ENCODE results near the gene IL33. TPM values are rescaled to one million over a fixed set of nuclear protein-coding genes. Genes with fewer than 3 reads are reported as not detected.

The IL33 gene
- polyA plus RNA-seq, 1 of the 3 experiments (the other 2 are of a cell fraction) = not detected

GRCh38 chr9:6234014-6234413 is 18.4 kb downstream of the IL33 start:
- no peak overlapping the region for H2AFZ ChIP-seq (ENCODE audit: low read depth)
- ChIA-PET CTCF (no interaction called here), POLR2A (no interaction called here)
- no peak overlapping the region for H3K4me3 ChIP-seq (ENCODE audit: low read depth in 2 of 2, low read length in 1 of 2)
- no peaks in the 10 kb centered on the region for H3K9me2 ChIP-seq
- no peaks in the 10 kb centered on the region for H3F3A ChIP-seq (replicated peaks; ENCODE audit: insufficient read depth)
- peaks cover 0 to 5% of the 10 kb centered on the region in 2 experiments; a peak in 1 of 4 replicates for H3K4me1 ChIP-seq (ENCODE audit: control insufficient read depth in 1 of 2, insufficient read depth in 2 of 2, low read depth in 1 of 2, low read length in 1 of 2)
- no peaks in the 10 kb centered on the region for H3K79me2 ChIP-seq (ENCODE audit: insufficient read depth)
- no peaks in the 10 kb centered on the region for H4K20me1 ChIP-seq (ENCODE audit: insufficient read depth)
- no peaks in the 10 kb centered on the region for H3K27me3 ChIP-seq (ENCODE audit: insufficient read depth)
- H3K27ac ChIP-seq (ENCODE audit: low read depth in 2 of 2, low read length in 1 of 2) = no peak overlapping the region
- no peak for DNase-seq
- 0% methylated on average over 1 of the region's 1 CpG for WGBS (ENCODE audit: low lambda C conversion rate)
- no peaks in the 10 kb centered on the region for H3K36me3 ChIP-seq (replicated peaks in 1 of 2; ENCODE audit: control insufficient read depth in 1 of 2, insufficient read depth in 2 of 2, low read length in 1 of 2)
- TF ChIP-seq EZH2phosphoT487 (IDR thresholded peaks at IDR 0.05; ENCODE audit: borderline replicate concordance, low read depth) = no peak
- no peak for TF ChIP-seq TEAD4 (IDR thresholded peaks at IDR 0.05; ENCODE audit: borderline replicate concordance, insufficient read depth)
- H3K9me3 ChIP-seq = no peaks in the 10 kb centered on the region
- H3K9ac ChIP-seq = no peak overlapping the region
- no peak overlapping the region for H3K4me2 ChIP-seq

GRCh38 chr9:6237267-6237666 is 21.7 kb downstream of the IL33 start:
- H3K4me1 ChIP-seq (ENCODE audit: control insufficient read depth in 1 of 2, insufficient read depth in 2 of 2, low read depth in 1 of 2, low read length in 1 of 2) = no peaks in the 10 kb centered on the region

GRCh38 chr9:6239048-6239461 is 23.4 kb downstream of the IL33 start:
- H3K4me2 ChIP-seq = no peak overlapping the region
- no peak for DNase-seq
- no peak overlapping the region for H3K27ac ChIP-seq (ENCODE audit: low read depth in 2 of 2, low read length in 1 of 2)
- ChIA-PET CTCF (interaction anchor here (1.2 kb wide), 1 partner anchor 21 kb away, joined by 3 read pairs; no protein-coding TSS in a partner anchor), POLR2A (no interaction called here)
- no peak overlapping the region for H3K9ac ChIP-seq
- WGBS (ENCODE audit: low lambda C conversion rate) = 52% methylated on average over 5 of the region's 5 CpGs
- no peaks in the 10 kb centered on the region for H3K9me2 ChIP-seq
- H3K9me3 ChIP-seq = no peaks in the 10 kb centered on the region
- H4K20me1 ChIP-seq (ENCODE audit: insufficient read depth) = no peaks in the 10 kb centered on the region
- no peaks in the 10 kb centered on the region for H3K79me2 ChIP-seq (ENCODE audit: insufficient read depth)
- H3K27me3 ChIP-seq (ENCODE audit: insufficient read depth) = no peaks in the 10 kb centered on the region
- H3F3A ChIP-seq (replicated peaks; ENCODE audit: insufficient read depth) = no peaks in the 10 kb centered on the region
- no peak overlapping the region for H3K4me3 ChIP-seq (ENCODE audit: low read depth in 2 of 2, low read length in 1 of 2)
- no peaks in the 10 kb centered on the region for H3K4me1 ChIP-seq (ENCODE audit: control insufficient read depth in 1 of 2, insufficient read depth in 2 of 2, low read depth in 1 of 2, low read length in 1 of 2)
- no peaks in the 10 kb centered on the region for H3K36me3 ChIP-seq (replicated peaks in 1 of 2; ENCODE audit: control insufficient read depth in 1 of 2, insufficient read depth in 2 of 2, low read length in 1 of 2)
- no peak overlapping the region for H2AFZ ChIP-seq (ENCODE audit: low read depth)
- TF ChIP-seq MAX (IDR thresholded peaks at IDR 0.05; ENCODE audit: low read depth) = no peak
- no peak for TF ChIP-seq TCF12 (IDR thresholded peaks at IDR 0.05)
- no peak for TF ChIP-seq FOXM1 (IDR thresholded peaks at IDR 0.05; ENCODE audit: low read depth)
- no peak for TF ChIP-seq MXI1 (IDR thresholded peaks at IDR 0.05; ENCODE audit: low read depth, low read length)
- no peak for TF ChIP-seq SIN3A (IDR thresholded peaks at IDR 0.05; ENCODE audit: borderline replicate concordance, low read depth, low read length)
- no peak for TF ChIP-seq CHD2 (IDR thresholded peaks at IDR 0.05; ENCODE audit: low read length, partially characterized antibody)
- TF ChIP-seq IRF3 (IDR thresholded peaks at IDR 0.05; ENCODE audit: low read depth, low read length) = no peak
- no peak for TF ChIP-seq FOXJ3 (CRISPR knock-in tag; IDR thresholded peaks at IDR 0.05)
- no peak for TF ChIP-seq RXRA (IDR thresholded peaks at IDR 0.05; ENCODE audit: borderline replicate concordance, low read depth)
- TF ChIP-seq TAF1 (IDR thresholded peaks at IDR 0.05; ENCODE audit: borderline replicate concordance, low read depth, low read length) = no peak
- no peak for TF ChIP-seq FOSL2 (IDR thresholded peaks at IDR 0.05; ENCODE audit: borderline replicate concordance, low read depth)
- no peak for TF ChIP-seq RAD21 (IDR thresholded peaks at IDR 0.05; ENCODE audit: low read length)
- no peak for TF ChIP-seq POLR2AphosphoS5 (IDR thresholded peaks at IDR 0.05; ENCODE audit: low read depth, low read length)
- no peak for TF ChIP-seq ZBTB33 (IDR thresholded peaks at IDR 0.05; ENCODE audit: borderline replicate concordance, low read depth)
- TF ChIP-seq JUND (IDR thresholded peaks at IDR 0.05) = no peak
- no peak for TF ChIP-seq RCOR1 (IDR thresholded peaks at IDR 0.05; ENCODE audit: low read length)
- no peak for TF ChIP-seq RFX5 (IDR thresholded peaks at IDR 0.05; ENCODE audit: low read length)
- no peak for TF ChIP-seq ELF1 (IDR thresholded peaks at IDR 0.05)

More at GRCh38 chr9:6237267-6237666, 21.7 kb downstream of the IL33 start:
- Histone ChIP-seq H3K9ac (no peak overlapping the region), H2AFZ (ENCODE audit: low read depth) (no peak overlapping the region), H4K20me1 (ENCODE audit: insufficient read depth) (no peaks in the 10 kb centered on the region), H3K27ac (ENCODE audit: low read depth in 2 of 2, low read length in 1 of 2) (no peak overlapping the region), H3K9me3 (no peaks in the 10 kb centered on the region), H3K4me3 (ENCODE audit: low read depth in 2 of 2, low read length in 1 of 2) (no peak overlapping the region), H3K9me2 (no peaks in the 10 kb centered on the region), H3K4me2 (no peak overlapping the region), H3F3A (replicated peaks; ENCODE audit: insufficient read depth) (no peaks in the 10 kb centered on the region), H3K36me3 (replicated peaks in 1 of 2; ENCODE audit: control insufficient read depth in 1 of 2, insufficient read depth in 2 of 2, low read length in 1 of 2) (no peaks in the 10 kb centered on the region), H3K79me2 (ENCODE audit: insufficient read depth) (no peaks in the 10 kb centered on the region), H3K27me3 (ENCODE audit: insufficient read depth) (no peaks in the 10 kb centered on the region)
- 74% methylated on average over 2 of the region's 2 CpGs for WGBS (ENCODE audit: low lambda C conversion rate)
- CTCF ChIA-PET = interaction anchor here (1.0 kb wide), 1 partner anchor 68 kb away, joined by 4 read pairs; no protein-coding TSS in a partner anchor
- POLR2A ChIA-PET = no interaction called here
- no peak for DNase-seq
- TF ChIP-seq POLR2AphosphoS5 (IDR thresholded peaks at IDR 0.05; ENCODE audit: low read depth, low read length) = no peak
- TF ChIP-seq SMC3 (IDR thresholded peaks at IDR 0.05; ENCODE audit: low read depth, low read length) = no peak
- TF ChIP-seq TCF12 (IDR thresholded peaks at IDR 0.05) = no peak
- no peak for TF ChIP-seq TAF1 (IDR thresholded peaks at IDR 0.05; ENCODE audit: borderline replicate concordance, low read depth, low read length)
- no peak for TF ChIP-seq MXI1 (IDR thresholded peaks at IDR 0.05; ENCODE audit: low read depth, low read length)
- no peak for TF ChIP-seq SIN3A (IDR thresholded peaks at IDR 0.05; ENCODE audit: borderline replicate concordance, low read depth, low read length)

Data from SK-N-SH (cell line).